NT2/D1 (cell line): ENCODE data around the gene CERKL.

ENCODE experiments used
- SUZ12 ChIP-seq: IDR thresholded peaks from 2 replicates; pipeline ENCODE4 v1.6.1; 2011; ENCODE audit not compliant: insufficient read length, insufficient read depth; ENCODE audit errors: extremely low read depth
- YY1 ChIP-seq: IDR thresholded peaks from 2 replicates; pipeline ENCODE4 v1.6.1; 2011; ENCODE audit not compliant: insufficient read length, insufficient read depth
- ZNF274 ChIP-seq: IDR thresholded peaks from 2 replicates; pipeline ENCODE4 v1.6.1; 2011; ENCODE audit warnings: mild to moderate bottlenecking, low read depth, low read length

DNA sequence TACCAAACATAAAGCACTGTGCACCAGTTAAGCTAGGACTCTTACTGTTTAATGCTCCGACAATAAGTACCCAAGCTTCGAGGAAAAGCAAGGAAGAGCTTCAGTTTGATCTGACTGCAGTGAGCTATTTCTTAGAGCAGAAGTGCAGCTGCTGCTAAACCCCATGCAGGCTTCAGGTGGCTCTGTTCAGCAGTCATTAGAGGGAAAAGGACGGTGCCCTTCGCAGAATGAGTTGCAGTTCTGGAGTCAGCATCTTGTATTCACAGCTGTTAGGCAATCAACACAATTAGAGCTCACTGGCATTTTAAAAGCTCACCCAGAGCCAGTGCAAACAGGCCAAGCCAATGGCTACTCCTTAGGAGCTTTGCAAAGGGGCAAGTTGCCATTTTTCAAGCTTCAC lies 1.5 kb upstream of the CERKL start:
- TF ChIP-seq SUZ12, result no peak
- no peak for TF ChIP-seq YY1
- no peak for TF ChIP-seq ZNF274
